Astrocyte (in vitro differentiated cells and primary cell): ENCODE data around the gene COX8A. TPM values are rescaled to one million over a fixed set of nuclear protein-coding genes. Genes with fewer than 3 reads are reported as not detected.

Source experiments
- DNase-seq: peaks from one replicate; pipeline ENCODE4 v3.0.0-alpha.2; 2010; ENCODE audit warnings: low read depth
- FAIRE-seq: peaks from 2 replicates; lab custom pipeline; 2011; peaks lifted over from hg19 to GRCh38; lab: Jason Lieb, UNC
- H2AFZ ChIP-seq: 2 replicates; pipeline ENCODE4 v1.6.0; 2012; ENCODE audit warnings: low read depth, low read length, inconsistent platforms
- H3K27ac ChIP-seq: 2 replicates; pipeline ENCODE4 v1.5.1; 2011; ENCODE audit warnings: low read depth, low read length, inconsistent platforms
- H3K27me3 ChIP-seq: 2 replicates; pipeline ENCODE4 v1.6.0; 2011; ENCODE audit warnings: low read length, inconsistent platforms; ENCODE audit not compliant: insufficient read depth
- H3K36me3 ChIP-seq: 2 replicates; pipeline ENCODE4 v1.5.1; 2011; ENCODE audit warnings: low read length, inconsistent platforms; ENCODE audit not compliant: insufficient read depth
- H3K4me1 ChIP-seq: 2 replicates; pipeline ENCODE4 v1.5.1; 2011; ENCODE audit warnings: low read length, inconsistent platforms; ENCODE audit not compliant: insufficient read depth
- H3K4me2 ChIP-seq: 2 replicates; pipeline ENCODE4 v1.6.0; 2012; ENCODE audit warnings: low read length, inconsistent platforms
- H3K4me3 ChIP-seq: 2 replicates; pipeline ENCODE4 v1.5.1; 2011; ENCODE audit warnings: low read depth, mild to moderate bottlenecking, low read length, inconsistent platforms; ENCODE audit not compliant: insufficient read depth
- H3K79me2 ChIP-seq: 2 replicates; pipeline ENCODE4 v1.6.0; 2012; ENCODE audit warnings: mild to moderate bottlenecking, low read length, inconsistent platforms; ENCODE audit not compliant: insufficient read depth
- H3K9ac ChIP-seq: 2 replicates; pipeline ENCODE4 v1.6.0; 2012; ENCODE audit warnings: mild to moderate bottlenecking, low read length, inconsistent platforms
- H3K9me3 ChIP-seq: 2 replicates; pipeline ENCODE4 v1.5.1; 2012; ENCODE audit warnings: low read depth, mild to moderate bottlenecking, low read length, inconsistent platforms; ENCODE audit not compliant: insufficient read depth
- H4K20me1 ChIP-seq: 2 replicates; pipeline ENCODE4 v1.6.0; 2012; ENCODE audit warnings: low read length, inconsistent platforms; ENCODE audit not compliant: insufficient read depth
- H3K27ac Mint-ChIP-seq: one replicate; pipeline ENCODE4 v1.8.0; 2021; ENCODE audit warnings: mild to moderate bottlenecking, mixed read lengths; ENCODE audit not compliant: unreplicated experiment
- H3K27me3 Mint-ChIP-seq: one replicate; pipeline ENCODE4 v1.8.0; 2021; ENCODE audit warnings: low read depth, mixed read lengths; ENCODE audit not compliant: unreplicated experiment
- H3K36me3 Mint-ChIP-seq: one replicate; pipeline ENCODE4 v1.8.0; 2021; ENCODE audit warnings: low read depth, mixed read lengths; ENCODE audit not compliant: unreplicated experiment
- H3K4me1 Mint-ChIP-seq: one replicate; pipeline ENCODE4 v1.8.0; 2021; ENCODE audit warnings: low read depth, mixed read lengths; ENCODE audit not compliant: unreplicated experiment
- H3K4me3 Mint-ChIP-seq: one replicate; pipeline ENCODE4 v1.8.0; 2021; ENCODE audit warnings: mild to moderate bottlenecking, moderate library complexity, mixed read lengths; ENCODE audit not compliant: unreplicated experiment
- H3K9me3 Mint-ChIP-seq: one replicate; pipeline ENCODE4 v1.8.0; 2021; ENCODE audit warnings: mild to moderate bottlenecking, mixed read lengths; ENCODE audit not compliant: unreplicated experiment
- CTCF ChIP-seq: IDR thresholded peaks from 2 replicates; pipeline ENCODE4 v1.5.1; 2011; ENCODE audit warnings: low read depth, mild to moderate bottlenecking, inconsistent platforms, low read length, moderate library complexity; ENCODE audit not compliant: insufficient read depth
- EZH2 ChIP-seq: IDR thresholded peaks from 2 replicates; pipeline ENCODE4 v1.6.1; 2012; ENCODE audit warnings: mild to moderate bottlenecking, low read length, inconsistent platforms; ENCODE audit not compliant: insufficient read depth
- total RNA-seq: library from RNA; stranded (reverse); gene quantifications from 2 replicates; pipeline ENCODE4 v1.2.1, GENCODE V29; 2021

COX8A gene
- total RNA-seq, 1 donor from 2014 or later = 274 TPM

DNA sequence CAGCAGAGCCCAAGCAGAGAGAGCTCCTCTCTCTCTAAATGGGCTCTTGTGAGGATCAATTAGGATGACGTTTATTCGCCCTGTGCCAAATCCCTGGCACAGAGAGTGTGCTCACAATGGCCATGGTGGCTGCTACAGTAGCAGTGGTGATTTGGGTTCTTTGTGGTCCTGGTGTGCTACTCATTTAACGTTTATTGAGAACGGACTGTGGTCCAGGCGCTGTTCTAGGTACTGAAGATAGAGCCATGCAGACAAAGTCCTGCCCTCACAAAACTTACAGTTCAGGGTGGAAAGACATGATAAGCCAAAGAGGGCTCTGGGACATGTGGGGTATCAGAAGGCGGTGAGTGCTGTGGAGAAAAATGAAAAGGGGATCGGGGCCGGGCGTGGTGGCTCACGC lies 17.1 kb downstream of the COX8A start:
- H4K20me1 ChIP-seq = peaks cover 79% of the 10 kb centered on the region
- H3K27me3 Mint-ChIP-seq = no peaks in the 10 kb centered on the region
- no peak overlapping the region for H3K4me2 ChIP-seq
- no peak overlapping the region for H3K27ac ChIP-seq
- H3K79me2 ChIP-seq = peaks cover 47% of the 10 kb centered on the region
- H3K27ac Mint-ChIP-seq = no peak overlapping the region
- H3K4me3 ChIP-seq = no peak overlapping the region
- H3K27me3 ChIP-seq = no peaks in the 10 kb centered on the region
- H3K4me1 ChIP-seq = peaks cover 9% of the 10 kb centered on the region
- peaks cover 10% of the 10 kb centered on the region for H3K36me3 ChIP-seq
- H2AFZ ChIP-seq = no peak overlapping the region
- H3K4me3 Mint-ChIP-seq = no peak overlapping the region
- DNase-seq (no peak), FAIRE-seq (no peak)
- H3K36me3 Mint-ChIP-seq = peaks cover 17% of the 10 kb centered on the region
- H3K9me3 Mint-ChIP-seq = no peaks in the 10 kb centered on the region
- TF ChIP-seq EZH2 = no peak
- TF ChIP-seq CTCF = no peak
- H3K9me3 ChIP-seq = no peaks in the 10 kb centered on the region
- no peak overlapping the region for H3K9ac ChIP-seq
- peaks cover 8% of the 10 kb centered on the region for H3K4me1 Mint-ChIP-seq

GRCh38 chr11:63993100-63993499 lies 18.7 kb downstream of the COX8A start:
- peaks cover 3% of the 10 kb centered on the region for H3K4me1 Mint-ChIP-seq
- H2AFZ ChIP-seq = no peak overlapping the region
- peaks cover 31% of the 10 kb centered on the region for H3K79me2 ChIP-seq
- no peaks in the 10 kb centered on the region for H3K27me3 ChIP-seq
- DNase-seq (no peak), FAIRE-seq (no peak)
- TF ChIP-seq CTCF = no peak
- TF ChIP-seq EZH2 = no peak
- H3K36me3 ChIP-seq = peaks cover 8% of the 10 kb centered on the region
- H3K9me3 Mint-ChIP-seq = no peaks in the 10 kb centered on the region
- no peak overlapping the region for H3K27ac ChIP-seq
- no peak overlapping the region for H3K9ac ChIP-seq
- H3K4me2 ChIP-seq = no peak overlapping the region
- H3K27me3 Mint-ChIP-seq = no peaks in the 10 kb centered on the region
- peaks cover 82% of the 10 kb centered on the region for H4K20me1 ChIP-seq
- H3K9me3 ChIP-seq = no peaks in the 10 kb centered on the region
- no peaks in the 10 kb centered on the region for H3K4me1 ChIP-seq
- peak overlapping the region; percentile 35 for H3K27ac Mint-ChIP-seq
- peaks cover 12% of the 10 kb centered on the region for H3K36me3 Mint-ChIP-seq
- no peak overlapping the region for H3K4me3 Mint-ChIP-seq
- no peak overlapping the region for H3K4me3 ChIP-seq

DNA sequence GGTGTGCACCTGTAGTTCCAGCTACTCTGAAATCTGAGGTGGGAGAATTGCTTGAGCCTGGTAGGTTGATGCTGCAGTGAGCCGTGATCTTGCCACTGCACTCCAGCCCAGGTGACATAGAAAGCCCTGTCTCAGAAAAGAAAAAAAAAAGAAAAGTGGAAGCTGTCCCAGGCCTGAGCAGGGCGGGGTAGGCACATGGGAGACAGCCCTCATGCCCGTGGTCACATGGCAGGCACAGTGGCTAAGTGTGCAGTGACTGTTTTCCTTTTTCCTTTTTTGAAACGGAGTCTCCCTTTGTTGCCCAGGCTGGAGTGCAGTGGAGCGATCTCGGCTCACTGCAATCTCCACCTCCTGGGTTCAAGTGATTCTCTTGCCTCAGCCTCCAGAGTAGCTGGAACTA lies 19.6 kb downstream of the COX8A start:
- no peaks in the 10 kb centered on the region for H3K27me3 ChIP-seq
- H4K20me1 ChIP-seq = peaks cover 84% of the 10 kb centered on the region
- H3K9me3 ChIP-seq = no peaks in the 10 kb centered on the region
- TF ChIP-seq CTCF (no peak), EZH2 (no peak)
- H3K9ac ChIP-seq = no peak overlapping the region
- H2AFZ ChIP-seq = no peak overlapping the region
- no peak for DNase-seq
- FAIRE-seq = no peak
- H3K27ac ChIP-seq = no peak overlapping the region
- no peak overlapping the region for H3K4me3 ChIP-seq
- H3K79me2 ChIP-seq = peaks cover 22% of the 10 kb centered on the region
- Mint-ChIP-seq H3K4me3 (no peak overlapping the region), H3K4me1 (peaks cover 3% of the 10 kb centered on the region), H3K9me3 (no peaks in the 10 kb centered on the region), H3K27me3 (no peaks in the 10 kb centered on the region), H3K36me3 (peaks cover 12% of the 10 kb centered on the region), H3K27ac (no peak overlapping the region)
- H3K36me3 ChIP-seq = peaks cover 4% of the 10 kb centered on the region
- no peak overlapping the region for H3K4me2 ChIP-seq
- no peaks in the 10 kb centered on the region for H3K4me1 ChIP-seq
